RWPE1 (cell line): ENCODE data around the gene SPTLC3.
"Not testable (repeated sequence)": the region's sequence is repeated elsewhere in the genome, so short reads cannot be mapped to it uniquely, and the experiment has no call there.

ENCODE experiments used
- CTCF ChIA-PET: fragments of 350-600 bp; sonication (Branson Sonifier 250); formaldehyde crosslinking; extraction: SDS; loops from one replicate; lab custom pipeline; 2021; lab: Yijun Ruan, JAX
- POLR2A ChIA-PET: fragments of 400-600 bp; formaldehyde crosslinking; extraction: SDS; loops from one replicate; lab custom pipeline; 2020; ENCODE audit warnings: antibody characterized with exemption; ENCODE audit not compliant: low non-redundant PET; lab: Yijun Ruan, JAX
- DNase-seq: peaks from one replicate; pipeline ENCODE4 v3.0.0; 2012; ENCODE audit warnings: low spot score
- H3K27ac ChIP-seq: fragments of 450-650 bp; 2 replicates; pipeline ENCODE4 v1.5.1; 2017
- CTCF ChIP-seq: fragments of 450-650 bp; conservative IDR thresholded peaks from 2 replicates; pipeline ENCODE4 v1.5.1; 2017; ENCODE audit warnings: low read depth, mild to moderate bottlenecking

Gene SPTLC3

GRCh38 chr20:12976720-12977309 lies 32.0 kb upstream of the SPTLC3 start:
- no peak for DNase-seq
- TF ChIP-seq CTCF: no peak
- ChIA-PET CTCF (interaction anchor here (1.2 kb wide), 1 partner anchor 10 kb away, joined by 7 read pairs; no protein-coding TSS in a partner anchor), POLR2A (no interaction called here)
- no peak overlapping the region for H3K27ac ChIP-seq

GRCh38 chr20:12977328-12978125 lies 31.2 kb upstream of the SPTLC3 start:
- ChIA-PET CTCF (no interaction called here), POLR2A (no interaction called here)
- no peak for TF ChIP-seq CTCF
- no peak for DNase-seq
- no peak overlapping the region for H3K27ac ChIP-seq

DNA sequence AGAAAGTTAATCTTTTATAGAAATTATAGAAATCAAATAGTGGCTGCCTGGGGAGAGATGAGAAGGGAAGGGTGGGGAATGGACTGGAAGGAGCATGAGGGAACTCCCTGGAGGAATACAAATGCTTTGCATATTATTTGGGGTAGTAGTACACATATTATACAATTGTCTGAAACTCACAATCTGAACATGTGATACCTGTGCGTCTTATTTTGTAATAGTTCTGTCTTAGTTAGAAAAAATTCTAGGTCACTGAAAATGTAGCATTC lies 30.7 kb upstream of the SPTLC3 start:
- no peak for TF ChIP-seq CTCF
- POLR2A ChIA-PET: no interaction called here
- DNase-seq: no peak
- CTCF ChIA-PET: no interaction called here
- no peak overlapping the region for H3K27ac ChIP-seq

DNA sequence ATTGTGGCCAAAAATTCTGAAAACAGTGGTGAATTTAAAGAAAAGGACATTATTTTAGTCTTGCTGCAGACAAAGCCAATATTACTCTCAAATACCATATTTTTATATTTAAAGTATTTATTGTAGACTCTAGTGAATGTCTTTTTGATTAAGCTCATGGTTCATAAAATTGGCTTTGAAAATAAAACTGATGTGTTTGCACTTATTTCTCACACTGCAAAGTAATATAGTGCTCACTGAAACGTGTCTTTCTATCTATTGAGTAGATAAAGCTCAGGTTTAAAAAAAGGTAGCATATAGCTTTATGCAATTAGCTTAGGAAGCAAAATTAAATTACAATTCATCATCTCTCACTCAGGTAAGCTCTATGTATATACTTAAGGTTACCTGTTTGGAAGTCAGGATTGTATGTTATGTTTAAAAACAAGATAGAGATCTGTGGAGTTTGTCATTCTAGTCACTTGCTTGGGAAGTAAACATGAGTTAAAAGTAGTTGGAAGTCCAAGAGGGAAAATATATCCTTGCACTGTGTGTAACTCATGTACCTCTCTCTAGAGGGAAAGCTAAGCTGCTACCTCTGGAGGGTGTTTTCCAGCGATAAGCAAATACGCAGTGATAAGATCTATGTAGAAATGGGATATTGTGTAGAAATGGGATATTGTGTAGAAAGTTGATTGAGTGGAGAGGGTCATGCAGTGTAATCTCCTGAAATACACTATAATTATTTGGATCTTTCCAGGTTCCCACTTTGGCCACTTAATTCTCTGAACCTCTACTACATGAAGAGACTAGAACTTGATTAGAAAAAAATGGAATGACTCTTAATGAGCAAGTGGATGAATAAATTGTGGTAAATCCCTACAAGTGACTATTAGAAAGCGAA lies 29.9 kb upstream of the SPTLC3 start:
- DNase-seq: no peak
- TF ChIP-seq CTCF: no peak
- ChIA-PET POLR2A (no interaction called here), CTCF (no interaction called here)
- no peak overlapping the region for H3K27ac ChIP-seq

- CTCF ChIA-PET, H3K27ac ChIP-seq, DNase-seq, POLR2A ChIA-PET: not testable (repeated sequence)
Observed at GRCh38 chr20:12979713-12980112, 29.1 kb upstream of the SPTLC3 start.

- ChIA-PET CTCF (no interaction called here), POLR2A (no interaction called here)
- no peak for TF ChIP-seq CTCF
- DNase-seq: no peak
- H3K27ac ChIP-seq: no peak overlapping the region
Observed at GRCh38 chr20:12982098-12982497, 26.7 kb upstream of the SPTLC3 start.
